H9 (cell line): ENCODE results near the gene ANGPT4. TPM values are rescaled to one million over a fixed set of nuclear protein-coding genes. Genes with fewer than 3 reads are reported as not detected.

Experiments used
- DNase-seq: peaks from one replicate; pipeline ENCODE4 v3.0.0-alpha.2; 2017
- H2AFZ ChIP-seq: one replicate; pipeline ENCODE4 v1.6.1; 2013; ENCODE audit warnings: mild to moderate bottlenecking, low read length, control low read depth, moderate library complexity
- H2AK5ac ChIP-seq: 2 replicates; pipeline ENCODE4 v1.6.1; 2013; ENCODE audit warnings: low read length, control low read depth, mixed read lengths; ENCODE audit not compliant: insufficient read length
- H2BK120ac ChIP-seq: one replicate; pipeline ENCODE4 v1.6.1; 2013; ENCODE audit warnings: low read depth, mild to moderate bottlenecking, low read length, control low read depth, inconsistent platforms; ENCODE audit not compliant: poor library complexity, severe bottlenecking
- H2BK12ac ChIP-seq: 2 replicates; pipeline ENCODE4 v1.6.1; 2013; ENCODE audit warnings: low read length, control low read depth, mixed read lengths, low read depth; ENCODE audit not compliant: insufficient read length
- H2BK15ac ChIP-seq: 2 replicates; pipeline ENCODE4 v1.6.1; 2013; ENCODE audit warnings: low read depth, low read length, control low read depth
- H2BK20ac ChIP-seq: one replicate; pipeline ENCODE4 v1.6.1; 2013; ENCODE audit warnings: low read depth, mild to moderate bottlenecking, low read length, control low read depth, inconsistent platforms; ENCODE audit not compliant: poor library complexity, severe bottlenecking
- H2BK5ac ChIP-seq: 2 replicates; pipeline ENCODE4 v1.6.1; 2013; ENCODE audit warnings: low read length, control low read depth, mixed read lengths; ENCODE audit not compliant: insufficient read length
- H3K14ac ChIP-seq: 2 replicates; pipeline ENCODE4 v1.6.1; 2013; ENCODE audit warnings: low read length, control low read depth; ENCODE audit not compliant: insufficient read depth
- H3K18ac ChIP-seq: 2 replicates; pipeline ENCODE4 v1.6.1; 2013; ENCODE audit warnings: low read depth, mild to moderate bottlenecking, mixed read lengths, low read length, control low read depth; ENCODE audit not compliant: insufficient read length
- H3K23ac ChIP-seq: 2 replicates; pipeline ENCODE4 v1.6.1; 2013; ENCODE audit warnings: low read length, control low read depth, mixed read lengths, low read depth; ENCODE audit not compliant: insufficient read length
- H3K23me2 ChIP-seq: 2 replicates; pipeline ENCODE4 v1.6.1; 2013; ENCODE audit warnings: low read depth, mild to moderate bottlenecking, mixed read lengths, low read length, control low read depth; ENCODE audit not compliant: insufficient read length, poor library complexity, severe bottlenecking
- H3K27ac ChIP-seq: 2 replicates; pipeline ENCODE4 v1.5.1; 2013; ENCODE audit warnings: low read length, control low read depth, mixed read lengths, low read depth; ENCODE audit not compliant: insufficient read length
- H3K27me3 ChIP-seq: 2 replicates; pipeline ENCODE4 v1.6.1; 2013; ENCODE audit warnings: low read length, control low read depth, inconsistent platforms; ENCODE audit not compliant: insufficient read depth
- H3K4ac ChIP-seq: 2 replicates; pipeline ENCODE4 v1.6.1; 2013; ENCODE audit warnings: low read depth, mild to moderate bottlenecking, control low read depth, inconsistent platforms, low read length, moderate library complexity
- H3K4me1 ChIP-seq: 2 replicates; pipeline ENCODE4 v1.6.1; 2013; ENCODE audit warnings: low read length, control low read depth, inconsistent platforms; ENCODE audit not compliant: insufficient read depth
- H3K4me2 ChIP-seq: 2 replicates; pipeline ENCODE4 v1.6.1; 2013; ENCODE audit warnings: low read length, control low read depth, mixed read lengths; ENCODE audit not compliant: insufficient read length, insufficient read depth
- H3K56ac ChIP-seq: 2 replicates; pipeline ENCODE4 v1.6.1; 2013; ENCODE audit warnings: low read depth, mild to moderate bottlenecking, mixed read lengths, low read length, control low read depth; ENCODE audit not compliant: insufficient read length
- H3K79me1 ChIP-seq: 2 replicates; pipeline ENCODE4 v1.6.1; 2013; ENCODE audit warnings: low read depth, mild to moderate bottlenecking, moderate library complexity, low read length, control low read depth, inconsistent platforms; ENCODE audit not compliant: insufficient read depth, poor library complexity, severe bottlenecking
- H3K79me2 ChIP-seq: 2 replicates; pipeline ENCODE4 v1.6.1; 2013; ENCODE audit warnings: low read length, control low read depth, inconsistent platforms; ENCODE audit not compliant: insufficient read depth
- H3K9ac ChIP-seq: 2 replicates; pipeline ENCODE4 v1.6.1; 2013; ENCODE audit warnings: low read length, control low read depth, mixed read lengths; ENCODE audit not compliant: insufficient read length; ENCODE audit errors: extremely low read depth
- H3K9me3 ChIP-seq: one replicate; pipeline ENCODE4 v1.6.1; 2013; ENCODE audit warnings: low read depth, low read length, inconsistent platforms; ENCODE audit not compliant: control insufficient read depth
- H3T11ph ChIP-seq: one replicate; pipeline ENCODE4 v1.6.1; 2013; ENCODE audit warnings: mild to moderate bottlenecking, low read length, control low read depth, inconsistent platforms
- H4K20me1 ChIP-seq: one replicate; pipeline ENCODE4 v1.6.1; 2013; ENCODE audit not compliant: control insufficient read depth, insufficient read length, insufficient read depth
- H4K5ac ChIP-seq: 2 replicates; pipeline ENCODE4 v1.6.1; 2013; ENCODE audit warnings: low read depth, mild to moderate bottlenecking, mixed read lengths, low read length, control low read depth; ENCODE audit not compliant: insufficient read length
- H4K8ac ChIP-seq: replicated peaks from 2 replicates; pipeline ENCODE4 v1.6.1; 2013; ENCODE audit warnings: low read length, control low read depth, mixed read lengths, low read depth; ENCODE audit not compliant: insufficient read length
- H4K91ac ChIP-seq: 2 replicates; pipeline ENCODE4 v1.6.1; 2013; ENCODE audit warnings: low read depth, mild to moderate bottlenecking, moderate library complexity, mixed read lengths, low read length, control low read depth; ENCODE audit not compliant: insufficient read length
- H3K27ac Mint-ChIP-seq, 3 experiments: 2 replicates in 2 of 3; 3 replicates in 1 of 3; pipeline ENCODE4 v1.8.0; 2020 to 2021; ENCODE audit warnings: mixed read lengths in 3 of 3, mild to moderate bottlenecking in 1 of 3, moderate library complexity in 1 of 3
- H3K27me3 Mint-ChIP-seq: 2 replicates; pipeline ENCODE4 v1.8.0; 2021; ENCODE audit warnings: low read depth, mild to moderate bottlenecking, moderate library complexity, mixed read lengths
- H3K36me3 Mint-ChIP-seq, 3 experiments: 2 replicates in 2 of 3; 3 replicates in 1 of 3; pipeline ENCODE4 v1.8.0; 2020 to 2021; ENCODE audit warnings: low read depth in 3 of 3, mixed read lengths in 3 of 3; ENCODE audit not compliant: insufficient read depth in 1 of 3
- H3K4me1 Mint-ChIP-seq, 2 experiments: 2 replicates each; pipeline ENCODE4 v1.8.0; 2020; ENCODE audit warnings: mixed read lengths in 2 of 2
- H3K4me3 Mint-ChIP-seq, 2 experiments: 2 replicates in 1 of 2; 3 replicates in 1 of 2; pipeline ENCODE4 v1.8.0; 2020 to 2021; ENCODE audit warnings: mild to moderate bottlenecking in 2 of 2, mixed read lengths in 2 of 2, moderate library complexity in 1 of 2
- H3K9me3 Mint-ChIP-seq, 2 experiments: 2 replicates in 1 of 2; 3 replicates in 1 of 2; pipeline ENCODE4 v1.8.0; 2020; ENCODE audit warnings: mild to moderate bottlenecking in 2 of 2, mixed read lengths in 2 of 2, moderate library complexity in 1 of 2
- WGBS: extraction: QIAGEN DNeasy Blood & Tissue Kit; methylation state at CpG from one replicate; pipeline ENCODE4 v1.1.7; 2013; ENCODE audit warnings: missing lambda C conversion rate, low lambda C conversion rate, mixed read lengths; ENCODE audit not compliant: insufficient read length; ENCODE audit errors: extremely low coverage; 5-methylcytosine and 5-hydroxymethylcytosine counted together
- total RNA-seq: library from RNA; stranded (reverse); gene quantifications from 2 replicates; pipeline ENCODE4 v1.2.1, GENCODE V29; 2021
- TF ChIP-seq, protein P1 (sequence below): fragments of 200-600 bp; sonication (generic); conservative IDR thresholded peaks from 3 replicates; pipeline ENCODE4 v1.8.0; 2021; ENCODE audit warnings: antibody characterized with exemption, mild to moderate bottlenecking

The ANGPT4 gene
- total RNA-seq, 1 experiment from 2014 or later: 0.11 TPM

GRCh38 chr20:920311-920710 lies 4.2 kb upstream of the ANGPT4 start:
- Histone ChIP-seq H4K5ac (no peak overlapping the region), H3K23ac (no peak overlapping the region), H3K4me2 (no peak overlapping the region), H2AFZ (no peak overlapping the region), H3K4me1 (no peaks in the 10 kb centered on the region; the same call in 1 of the 2 replicates), H2BK15ac (no peak overlapping the region), H4K91ac (no peak overlapping the region), H2BK5ac (no peak overlapping the region), H3T11ph (no peak overlapping the region), H3K14ac (no peak overlapping the region), H3K18ac (no peak overlapping the region), H2BK20ac (no peak overlapping the region), H4K20me1 (no peaks in the 10 kb centered on the region), H3K23me2 (no peaks in the 10 kb centered on the region), H3K27ac (no peak overlapping the region), H2BK12ac (no peak overlapping the region), H3K4ac (no peak overlapping the region), H3K79me2 (no peaks in the 10 kb centered on the region), H3K27me3 (no peaks in the 10 kb centered on the region), H2BK120ac (no peak overlapping the region), H3K79me1 (no peaks in the 10 kb centered on the region), H4K8ac (no peak overlapping the region), H3K9me3 (no peaks in the 10 kb centered on the region), H2AK5ac (no peak overlapping the region), H3K9ac (no peak overlapping the region), H3K56ac (no peak overlapping the region)
- H3K36me3 Mint-ChIP-seq: no peaks in the 10 kb centered on the region; a peak in 1 of 7 replicates
- DNase-seq: no peak
- no peaks in the 10 kb centered on the region for H3K9me3 Mint-ChIP-seq
- peaks cover 9 to 16% of the 10 kb centered on the region in 2 experiments for H3K4me1 Mint-ChIP-seq
- no peak overlapping the region for H3K4me3 Mint-ChIP-seq
- peaks cover 4% of the 10 kb centered on the region for H3K27me3 Mint-ChIP-seq
- no CpG with 5 or more reads among the region's 4 CpGs for WGBS
- H3K27ac Mint-ChIP-seq: no peak overlapping the region
- TF ChIP-seq, protein P1, sequence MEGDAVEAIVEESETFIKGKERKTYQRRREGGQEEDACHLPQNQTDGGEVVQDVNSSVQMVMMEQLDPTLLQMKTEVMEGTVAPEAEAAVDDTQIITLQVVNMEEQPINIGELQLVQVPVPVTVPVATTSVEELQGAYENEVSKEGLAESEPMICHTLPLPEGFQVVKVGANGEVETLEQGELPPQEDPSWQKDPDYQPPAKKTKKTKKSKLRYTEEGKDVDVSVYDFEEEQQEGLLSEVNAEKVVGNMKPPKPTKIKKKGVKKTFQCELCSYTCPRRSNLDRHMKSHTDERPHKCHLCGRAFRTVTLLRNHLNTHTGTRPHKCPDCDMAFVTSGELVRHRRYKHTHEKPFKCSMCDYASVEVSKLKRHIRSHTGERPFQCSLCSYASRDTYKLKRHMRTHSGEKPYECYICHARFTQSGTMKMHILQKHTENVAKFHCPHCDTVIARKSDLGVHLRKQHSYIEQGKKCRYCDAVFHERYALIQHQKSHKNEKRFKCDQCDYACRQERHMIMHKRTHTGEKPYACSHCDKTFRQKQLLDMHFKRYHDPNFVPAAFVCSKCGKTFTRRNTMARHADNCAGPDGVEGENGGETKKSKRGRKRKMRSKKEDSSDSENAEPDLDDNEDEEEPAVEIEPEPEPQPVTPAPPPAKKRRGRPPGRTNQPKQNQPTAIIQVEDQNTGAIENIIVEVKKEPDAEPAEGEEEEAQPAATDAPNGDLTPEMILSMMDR: no peak
